Gastrocnemius medialis (tissue), 4 donors: ENCODE data around the gene DENND2D. TPM values are rescaled to one million over a fixed set of nuclear protein-coding genes. Genes with fewer than 3 reads are reported as not detected.

Source experiments
- ATAC-seq, 2 donors: fragments of 150-250 bp; one replicate each; pipeline ENCODE4 v1.9.1; 2016
- DNase-seq, 2 donors: peaks; one replicate each; pipeline ENCODE4 v3.0.0-alpha.2; 2019
- H3K27ac ChIP-seq, 4 donors: fragments of 200-600 bp; sonication (generic); 1 replicate in 1 of 4; 2 replicates in 3 of 4; pipeline ENCODE4 v1.5.1; 2016 to 2018; ENCODE audit warnings: mild to moderate bottlenecking in 2 of 4, moderate library complexity in 1 of 4
- H3K27me3 ChIP-seq, 3 donors: fragments of 200-600 bp; sonication (generic) in 2 of 3; 1 replicate in 1 of 3; 2 replicates in 2 of 3; pipeline versions ENCODE4 v1.5.1 to v1.6.0; 2016 to 2019; ENCODE audit warnings: mild to moderate bottlenecking in 1 of 3, moderate library complexity in 1 of 3
- H3K36me3 ChIP-seq, 2 donors: fragments of 200-600 bp; sonication (generic) in 1 of 2; one replicate each; pipeline ENCODE4 v1.5.1; 2017 to 2018
- H3K4me1 ChIP-seq, 2 donors: fragments of 200-600 bp; sonication (generic) in 1 of 2; one replicate each; pipeline ENCODE4 v1.5.1; 2016 to 2017; ENCODE audit warnings: mild to moderate bottlenecking in 2 of 2
- H3K4me3 ChIP-seq, 4 donors: fragments of 200-600 bp; sonication (generic) in 3 of 4; 1 replicate in 1 of 4; 2 replicates in 3 of 4; pipeline ENCODE4 v1.5.1; 2016 to 2019; ENCODE audit warnings: mild to moderate bottlenecking in 2 of 4
- H3K9me3 ChIP-seq, 3 donors: fragments of 200-600 bp; sonication (generic) in 2 of 3; 1 replicate in 1 of 3; 2 replicates in 2 of 3; pipeline ENCODE4 v1.5.1; 2016 to 2019
- CTCF ChIP-seq, 5 experiments: fragments of 450-650 bp in 3 of 5; fragments of 200-600 bp in 2 of 5; sonication (generic) in 2 of 5; IDR thresholded peaks in 4 of 5; conservative IDR thresholded peaks in 1 of 5; 1 replicate in 4 of 5; 2 replicates in 1 of 5; pipeline ENCODE4 v1.5.1; 2016 to 2019; ENCODE audit warnings: antibody characterized with exemption in 5 of 5, mild to moderate bottlenecking in 3 of 5, moderate library complexity in 3 of 5
- POLR2A ChIP-seq, 2 donors: fragments of 450-650 bp; IDR thresholded peaks; one replicate each; pipeline ENCODE4 v1.6.1; 2017; ENCODE audit warnings: antibody characterized with exemption in 2 of 2, mild to moderate bottlenecking in 2 of 2, moderate library complexity in 2 of 2
- in situ Hi-C, 4 donors: fragments of 200-750 bp; cut with MboI; loops; one replicate each; pipeline versions ENCODE4 v1.15.0 to v1.8.0; 2017; ENCODE audit warnings: low sequenced_read_pairs in 4 of 4
- intact Hi-C: fragments of 100-400 bp; cut with DNase I; formaldehyde crosslinking; loops from one replicate; pipeline ENCODE4 v1.15.1; 2023; ENCODE audit warnings: low total_unique reads
- total RNA-seq, 4 donors: library from RNA; depleted of rRNA; stranded (reverse); fragments of >200 nt; gene quantifications; one replicate each; pipeline versions ENCODE4 v1.1.0 to v1.2.3, GENCODE V29; 2016

The DENND2D gene, protein sequence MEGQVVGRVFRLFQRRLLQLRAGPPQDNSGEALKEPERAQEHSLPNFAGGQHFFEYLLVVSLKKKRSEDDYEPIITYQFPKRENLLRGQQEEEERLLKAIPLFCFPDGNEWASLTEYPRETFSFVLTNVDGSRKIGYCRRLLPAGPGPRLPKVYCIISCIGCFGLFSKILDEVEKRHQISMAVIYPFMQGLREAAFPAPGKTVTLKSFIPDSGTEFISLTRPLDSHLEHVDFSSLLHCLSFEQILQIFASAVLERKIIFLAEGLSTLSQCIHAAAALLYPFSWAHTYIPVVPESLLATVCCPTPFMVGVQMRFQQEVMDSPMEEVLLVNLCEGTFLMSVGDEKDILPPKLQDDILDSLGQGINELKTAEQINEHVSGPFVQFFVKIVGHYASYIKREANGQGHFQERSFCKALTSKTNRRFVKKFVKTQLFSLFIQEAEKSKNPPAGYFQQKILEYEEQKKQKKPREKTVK
- 1 to 10 TPM in 1 of 4 donors, under 1 TPM in 3; 0.19 to 1.2 (median 0.88) TPM for total RNA-seq

DNA sequence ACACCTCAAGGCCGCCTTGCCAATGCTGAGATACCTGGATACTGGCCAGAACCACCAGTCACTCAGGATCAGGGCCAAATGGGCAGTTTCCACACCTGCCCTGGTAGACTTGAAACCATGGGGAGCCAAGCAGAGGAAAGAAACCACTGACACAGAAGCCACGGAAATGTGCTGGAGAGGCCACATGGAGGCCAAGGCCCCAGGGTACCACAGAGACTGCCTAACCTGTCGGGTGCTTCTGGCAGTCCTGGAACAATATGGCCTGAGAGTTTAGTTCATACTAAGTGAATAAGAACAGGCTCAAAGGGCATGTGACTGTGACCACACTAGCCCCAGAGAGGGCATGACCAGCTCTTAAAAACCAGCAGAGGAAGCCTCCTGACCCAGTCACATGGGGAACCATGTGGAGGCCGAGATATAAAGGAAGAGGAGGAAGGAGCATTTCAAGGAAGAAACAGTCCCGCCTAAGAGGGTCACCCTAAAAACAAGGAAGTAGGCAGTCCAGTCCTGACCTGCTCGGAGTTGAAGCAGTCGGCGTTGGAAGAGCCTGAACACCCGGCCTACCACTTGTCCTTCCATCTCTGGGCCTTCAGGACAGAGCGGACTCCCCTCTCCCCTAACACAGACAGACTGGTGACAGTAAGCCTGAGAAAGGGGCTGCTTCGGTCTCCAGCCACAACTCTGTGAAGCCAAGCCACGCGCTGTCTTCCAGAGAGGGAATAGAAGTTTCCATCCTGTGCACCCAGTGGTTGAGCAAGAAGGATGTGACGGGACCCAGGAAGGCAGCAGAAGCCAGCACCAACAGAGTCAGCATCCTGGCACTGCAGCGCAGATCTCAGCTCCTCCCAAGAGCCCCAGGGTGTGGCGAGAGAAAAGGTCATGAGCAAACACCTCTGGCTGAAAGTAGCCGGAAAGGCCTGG is at the start of gene DENND2D:
DENND2D (minus strand) TSS at position 766 of the 921 bp plus-strand sequence; CDS start at position 579, 187 bp downstream.
- no peaks in the 10 kb centered on the region for H3K36me3 ChIP-seq
- peaks cover 14 to 25% (median 17%) of the 10 kb centered on the region in 3 donors for H3K27me3 ChIP-seq
- in situ Hi-C loops (no loop called here), intact Hi-C loops (no loop called here)
- ATAC-seq (peak in 1 of 2 donors; percentile 31), DNase-seq (peak; percentile 44 to 51)
- no peak for TF ChIP-seq CTCF (IDR thresholded peaks at IDR 0.05 in 4 of 5, conservative IDR thresholded peaks at IDR 0.05 in 1 of 5)
- TF ChIP-seq POLR2A (IDR thresholded peaks at IDR 0.05): peak; percentile 16 to 37
- no peak within 1 kb of the TSS for H3K27ac ChIP-seq
- H3K4me1 ChIP-seq: peaks cover 0 to 5% of the 10 kb centered on the region in 2 donors
- no peaks in the 10 kb centered on the region for H3K9me3 ChIP-seq
- H3K4me3 ChIP-seq: peak within 1 kb of the TSS in 1 of 4 donors; percentile 6

DNA sequence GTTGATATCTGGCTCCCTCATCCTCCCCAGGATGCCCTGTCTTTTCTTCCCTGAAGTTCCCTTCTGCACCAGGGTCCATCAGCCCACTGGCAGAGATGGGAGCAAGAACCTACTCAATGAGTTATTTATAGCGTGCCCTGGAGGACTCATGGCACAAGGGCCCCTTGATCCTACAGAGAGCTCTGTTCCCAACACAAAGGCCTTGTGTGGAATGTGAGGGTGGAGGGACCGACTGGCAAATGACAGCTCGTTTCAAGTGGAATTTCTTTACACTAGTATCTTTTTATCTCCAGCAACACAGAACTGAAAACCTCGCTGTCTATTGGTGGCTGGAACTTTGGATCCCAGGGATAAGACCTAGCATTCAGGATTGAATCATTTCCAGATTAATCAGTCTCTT is 49.5 kb upstream of the DENND2D start:
- intact Hi-C loops: no loop called here
- no peaks in the 10 kb centered on the region for H3K27me3 ChIP-seq
- TF ChIP-seq POLR2A (IDR thresholded peaks at IDR 0.05) (no peak), CTCF (IDR thresholded peaks at IDR 0.05 in 4 of 5, conservative IDR thresholded peaks at IDR 0.05 in 1 of 5) (no peak)
- H3K4me3 ChIP-seq: no peak overlapping the region
- DNase-seq: no peak
- H3K9me3 ChIP-seq: no peaks in the 10 kb centered on the region
- H3K27ac ChIP-seq: no peak overlapping the region
- H3K36me3 ChIP-seq: no peaks in the 10 kb centered on the region
- in situ Hi-C loops: no loop called here
- no peak for ATAC-seq
- H3K4me1 ChIP-seq: no peaks in the 10 kb centered on the region

DNA sequence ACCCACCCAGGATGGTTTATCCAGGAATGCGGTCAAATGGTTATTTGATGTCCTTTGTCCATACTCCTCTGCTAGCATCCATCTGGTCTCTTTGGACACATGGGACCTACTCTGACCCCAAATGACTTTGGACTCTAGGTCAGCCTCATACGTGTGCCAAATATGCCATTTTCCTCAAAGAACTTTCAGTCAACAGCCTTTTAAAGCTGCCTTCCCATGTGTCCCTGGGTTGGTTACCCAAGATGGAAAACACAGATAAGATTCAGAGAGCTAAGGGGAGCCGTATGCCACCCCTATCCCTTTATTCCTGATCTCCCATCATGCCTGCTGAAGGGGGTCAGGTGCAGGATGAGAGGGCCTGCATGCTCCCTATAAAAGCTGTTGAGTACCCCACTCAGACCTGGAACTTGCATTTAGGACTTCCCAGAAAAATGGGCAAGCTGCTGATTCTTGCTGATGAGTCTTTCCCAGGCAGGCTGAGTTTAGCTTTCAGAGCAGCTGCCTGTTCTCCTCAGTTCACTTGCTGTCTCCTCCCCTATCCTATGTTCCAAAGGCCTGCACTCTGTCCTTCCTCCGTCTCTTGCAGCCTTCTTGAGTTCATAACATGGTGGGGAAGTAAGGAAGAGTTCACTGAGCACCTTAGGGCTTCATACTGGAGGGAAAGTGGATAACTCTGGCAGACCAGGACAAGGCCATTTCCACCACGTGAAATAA is 46.8 kb upstream of the DENND2D start:
- H3K27me3 ChIP-seq: no peaks in the 10 kb centered on the region
- intact Hi-C loops: no loop called here
- H3K36me3 ChIP-seq: no peaks in the 10 kb centered on the region
- DNase-seq: no peak
- peaks cover 0 to 8% of the 10 kb centered on the region in 2 donors for H3K4me1 ChIP-seq
- H3K4me3 ChIP-seq: no peak overlapping the region
- H3K27ac ChIP-seq: no peak overlapping the region
- TF ChIP-seq CTCF (IDR thresholded peaks at IDR 0.05 in 4 of 5, conservative IDR thresholded peaks at IDR 0.05 in 1 of 5) (no peak), POLR2A (IDR thresholded peaks at IDR 0.05) (no peak)
- H3K9me3 ChIP-seq: no peaks in the 10 kb centered on the region
- no peak for ATAC-seq
- in situ Hi-C loops: no loop called here

DNA sequence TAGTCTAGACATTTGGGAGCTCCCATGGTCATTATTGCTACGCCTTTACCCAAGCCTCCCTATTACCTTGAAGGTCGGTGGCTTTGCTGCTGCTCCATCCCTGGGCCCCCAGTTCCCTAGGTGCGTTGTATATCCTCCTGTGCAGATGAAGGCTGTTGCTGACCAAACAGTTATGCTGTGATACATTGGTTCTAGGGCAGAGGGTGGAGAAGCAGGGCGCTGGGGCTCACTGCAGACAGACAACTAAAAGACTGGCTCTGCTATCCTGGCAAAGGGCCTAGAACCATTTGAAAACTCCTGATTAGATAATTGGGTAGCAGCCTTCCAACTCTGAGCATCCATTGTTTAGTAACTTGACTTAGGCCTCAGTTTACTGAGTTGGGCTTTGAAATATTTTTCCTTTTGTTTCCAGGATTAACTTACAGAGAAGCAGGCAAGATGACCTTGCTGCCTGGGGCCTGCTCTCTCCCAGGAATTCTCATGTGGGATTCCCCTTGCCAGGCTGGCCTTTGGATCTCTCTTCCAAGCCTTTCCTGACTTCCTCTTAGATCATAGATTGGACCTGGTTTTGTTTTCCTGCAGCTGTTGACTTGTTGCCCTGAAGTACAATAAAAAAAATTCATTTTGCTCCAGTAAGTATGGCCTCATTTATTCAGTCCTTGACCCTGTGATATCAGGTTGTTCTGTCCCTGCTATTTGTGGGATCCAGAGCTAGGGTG is 42.5 kb upstream of the DENND2D start:
- in situ Hi-C loops: no loop called here
- Histone ChIP-seq H3K4me3 (no peak overlapping the region), H3K9me3 (no peaks in the 10 kb centered on the region), H3K27ac (no peak overlapping the region), H3K4me1 (peaks cover 0 to 8% of the 10 kb centered on the region in 2 donors), H3K36me3 (no peaks in the 10 kb centered on the region), H3K27me3 (no peaks in the 10 kb centered on the region)
- DNase-seq: no peak
- TF ChIP-seq CTCF (IDR thresholded peaks at IDR 0.05 in 4 of 5, conservative IDR thresholded peaks at IDR 0.05 in 1 of 5) (no peak), POLR2A (IDR thresholded peaks at IDR 0.05) (no peak)
- ATAC-seq: no peak
- intact Hi-C loops: no loop called here
